ENCODE data around the gene DLX2. TPM values are rescaled to one million over a fixed set of nuclear protein-coding genes. Genes with fewer than 3 reads are reported as not detected.

The DLX2 gene
- total RNA-seq, 1 donor from 2014 or later, result 17.6 TPM

GRCh38 chr2:172080641-172081220 is 22.0 kb downstream of the DLX2 start:
- Mint-ChIP-seq H3K4me1 (ENCODE audit: unreplicated experiment) (peaks cover 31% of the 10 kb centered on the region), H3K9me3 (ENCODE audit: unreplicated experiment) (no peaks in the 10 kb centered on the region), H3K4me3 (ENCODE audit: unreplicated experiment) (no peak overlapping the region), H3K36me3 (ENCODE audit: unreplicated experiment) (peaks cover 4% of the 10 kb centered on the region), H3K27ac (ENCODE audit: unreplicated experiment) (no peak overlapping the region), H3K27me3 (ENCODE audit: unreplicated experiment) (no peaks in the 10 kb centered on the region)
- no peak for DNase-seq (ENCODE audit: extremely low spot score, unreplicated experiment)
- no peak for TF ChIP-seq CTCF (IDR thresholded peaks at IDR 0.05)

DNA sequence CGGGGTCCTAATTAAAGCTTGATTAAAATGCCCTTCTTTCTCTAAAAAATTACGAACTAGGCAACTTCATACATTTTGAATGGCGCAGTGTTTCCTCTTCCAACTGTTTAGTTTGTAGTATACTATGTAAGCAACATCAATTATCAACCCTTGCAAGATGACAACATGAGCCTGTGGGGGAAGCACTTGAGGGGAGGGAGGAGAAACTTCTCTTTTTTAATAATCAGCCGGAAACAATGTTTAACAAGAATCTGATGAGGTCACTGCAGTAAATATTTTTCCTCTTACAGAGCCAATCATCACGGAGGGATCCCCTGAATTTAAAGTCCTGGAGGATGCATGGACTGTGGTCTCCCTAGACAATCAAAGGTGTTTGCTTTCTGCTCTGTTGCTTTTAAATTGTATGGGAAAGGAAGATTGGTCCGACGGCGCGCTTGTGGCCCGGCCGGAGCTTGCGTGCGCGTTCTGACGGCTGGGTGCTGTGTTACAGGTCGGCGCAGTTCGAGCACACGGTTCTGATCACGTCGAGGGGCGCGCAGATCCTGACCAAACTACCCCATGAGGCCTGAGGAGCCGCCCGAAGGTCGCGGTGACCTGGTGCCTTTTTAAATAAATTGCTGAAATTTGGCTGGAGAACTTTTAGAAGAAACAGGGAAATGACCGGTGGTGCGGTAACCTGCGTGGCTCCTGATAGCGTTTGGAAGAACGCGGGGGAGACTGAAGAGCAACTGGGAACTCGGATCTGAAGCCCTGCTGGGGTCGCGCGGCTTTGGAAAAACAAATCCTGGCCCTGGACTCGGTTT is 22.7 kb downstream of the DLX2 start:
- Mint-ChIP-seq H3K27ac (ENCODE audit: unreplicated experiment) (no peak overlapping the region), H3K36me3 (ENCODE audit: unreplicated experiment) (peaks cover 4% of the 10 kb centered on the region), H3K9me3 (ENCODE audit: unreplicated experiment) (no peaks in the 10 kb centered on the region), H3K4me3 (ENCODE audit: unreplicated experiment) (no peak overlapping the region), H3K4me1 (ENCODE audit: unreplicated experiment) (peaks cover 31% of the 10 kb centered on the region), H3K27me3 (ENCODE audit: unreplicated experiment) (no peaks in the 10 kb centered on the region)
- no peak for DNase-seq (ENCODE audit: extremely low spot score, unreplicated experiment)
- no peak for TF ChIP-seq CTCF (IDR thresholded peaks at IDR 0.05)

GRCh38 chr2:172079416-172079815 is 23.3 kb downstream of the DLX2 start:
- no peak overlapping the region for H3K4me3 Mint-ChIP-seq (ENCODE audit: unreplicated experiment)
- DNase-seq (ENCODE audit: extremely low spot score, unreplicated experiment), result no peak

GRCh38 chr2:172074254-172074653 is 28.4 kb downstream of the DLX2 start:
- no peak overlapping the region for H3K27ac Mint-ChIP-seq (ENCODE audit: unreplicated experiment)
- DNase-seq (ENCODE audit: extremely low spot score, unreplicated experiment), result no peak
- TF ChIP-seq CTCF (IDR thresholded peaks at IDR 0.05), result no peak
- H3K4me3 Mint-ChIP-seq (ENCODE audit: unreplicated experiment), result no peak overlapping the region
- no peaks in the 10 kb centered on the region for H3K27me3 Mint-ChIP-seq (ENCODE audit: unreplicated experiment)
- H3K9me3 Mint-ChIP-seq (ENCODE audit: unreplicated experiment), result no peaks in the 10 kb centered on the region
- peaks cover 4% of the 10 kb centered on the region for H3K36me3 Mint-ChIP-seq (ENCODE audit: unreplicated experiment)
- H3K4me1 Mint-ChIP-seq (ENCODE audit: unreplicated experiment), result peaks cover 14% of the 10 kb centered on the region

More at GRCh38 chr2:172079416-172079815, 23.3 kb downstream of the DLX2 start:
- peaks cover 4% of the 10 kb centered on the region for H3K36me3 Mint-ChIP-seq (ENCODE audit: unreplicated experiment)
- no peak for TF ChIP-seq CTCF (IDR thresholded peaks at IDR 0.05)
- H3K27me3 Mint-ChIP-seq (ENCODE audit: unreplicated experiment), result no peaks in the 10 kb centered on the region
- peaks cover 31% of the 10 kb centered on the region for H3K4me1 Mint-ChIP-seq (ENCODE audit: unreplicated experiment)
- no peak overlapping the region for H3K27ac Mint-ChIP-seq (ENCODE audit: unreplicated experiment)
- H3K9me3 Mint-ChIP-seq (ENCODE audit: unreplicated experiment), result no peaks in the 10 kb centered on the region

DNA sequence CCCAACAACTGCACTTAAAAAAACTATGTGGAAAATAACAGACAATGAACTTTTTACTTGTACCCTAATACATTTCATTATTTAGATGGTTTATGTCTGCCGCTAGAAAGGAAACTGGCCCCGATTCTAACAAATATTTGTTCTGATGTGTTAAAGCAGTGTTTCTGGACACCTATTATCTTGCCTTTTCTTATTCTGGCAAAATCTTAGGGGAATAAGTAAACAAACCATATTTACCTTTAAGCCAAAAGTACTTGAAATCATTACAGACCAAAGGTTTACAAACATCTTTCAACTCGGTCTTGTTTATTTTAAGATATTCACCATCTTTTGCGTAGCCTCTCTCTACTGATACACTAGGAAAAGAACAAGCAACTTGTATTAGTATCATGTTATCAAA is 29.2 kb downstream of the DLX2 start:
- Mint-ChIP-seq H3K9me3 (ENCODE audit: unreplicated experiment) (no peaks in the 10 kb centered on the region), H3K4me1 (ENCODE audit: unreplicated experiment) (peaks cover 14% of the 10 kb centered on the region), H3K27me3 (ENCODE audit: unreplicated experiment) (no peaks in the 10 kb centered on the region), H3K4me3 (ENCODE audit: unreplicated experiment) (no peak overlapping the region), H3K36me3 (ENCODE audit: unreplicated experiment) (peaks cover 4% of the 10 kb centered on the region), H3K27ac (ENCODE audit: unreplicated experiment) (no peak overlapping the region)
- no peak for DNase-seq (ENCODE audit: extremely low spot score, unreplicated experiment)
- no peak for TF ChIP-seq CTCF (IDR thresholded peaks at IDR 0.05)

Data from osteocyte (in vitro differentiated cells).